Measurements from ENCODE around the gene ST3GAL6.

Gene ST3GAL6

GRCh38 chr3:98743071-98743470, 20.1 kb upstream of the ST3GAL6 start:
- Histone ChIP-seq H3K4me3 (ENCODE audit: low read depth, low read length, poor library complexity, severe bottlenecking) (no peak overlapping the region), H2AFZ (ENCODE audit: low read length) (no peak overlapping the region), H3K27me3 (ENCODE audit: insufficient read depth, low read length) (no peaks in the 10 kb centered on the region), H3K79me2 (ENCODE audit: insufficient read depth, low read length) (no peaks in the 10 kb centered on the region), H3K27ac (ENCODE audit: low read depth, low read length, poor library complexity, severe bottlenecking) (no peak overlapping the region), H4K20me1 (ENCODE audit: insufficient read depth, low read length) (no peaks in the 10 kb centered on the region), H3K9me2 (ENCODE audit: low read depth, low read length) (no peaks in the 10 kb centered on the region), H3F3A (ENCODE audit: insufficient read depth, low read length) (no peaks in the 10 kb centered on the region), H3K4me1 (ENCODE audit: insufficient read depth, low read length, severe bottlenecking) (no peaks in the 10 kb centered on the region), H3K9me3 (ENCODE audit: low read length) (no peaks in the 10 kb centered on the region), H3K9ac (ENCODE audit: low read length) (no peak overlapping the region), H3K4me2 (ENCODE audit: low read length) (no peak overlapping the region), H3K36me3 (ENCODE audit: insufficient read depth, low read length) (no peaks in the 10 kb centered on the region)
- TF ChIP-seq EZH2 (IDR thresholded peaks at IDR 0.05; ENCODE audit: borderline replicate concordance, low read length), result no peak
- TF ChIP-seq, protein P1, sequence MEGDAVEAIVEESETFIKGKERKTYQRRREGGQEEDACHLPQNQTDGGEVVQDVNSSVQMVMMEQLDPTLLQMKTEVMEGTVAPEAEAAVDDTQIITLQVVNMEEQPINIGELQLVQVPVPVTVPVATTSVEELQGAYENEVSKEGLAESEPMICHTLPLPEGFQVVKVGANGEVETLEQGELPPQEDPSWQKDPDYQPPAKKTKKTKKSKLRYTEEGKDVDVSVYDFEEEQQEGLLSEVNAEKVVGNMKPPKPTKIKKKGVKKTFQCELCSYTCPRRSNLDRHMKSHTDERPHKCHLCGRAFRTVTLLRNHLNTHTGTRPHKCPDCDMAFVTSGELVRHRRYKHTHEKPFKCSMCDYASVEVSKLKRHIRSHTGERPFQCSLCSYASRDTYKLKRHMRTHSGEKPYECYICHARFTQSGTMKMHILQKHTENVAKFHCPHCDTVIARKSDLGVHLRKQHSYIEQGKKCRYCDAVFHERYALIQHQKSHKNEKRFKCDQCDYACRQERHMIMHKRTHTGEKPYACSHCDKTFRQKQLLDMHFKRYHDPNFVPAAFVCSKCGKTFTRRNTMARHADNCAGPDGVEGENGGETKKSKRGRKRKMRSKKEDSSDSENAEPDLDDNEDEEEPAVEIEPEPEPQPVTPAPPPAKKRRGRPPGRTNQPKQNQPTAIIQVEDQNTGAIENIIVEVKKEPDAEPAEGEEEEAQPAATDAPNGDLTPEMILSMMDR (IDR thresholded peaks at IDR 0.05; ENCODE audit: low read length), result no peak

DNA sequence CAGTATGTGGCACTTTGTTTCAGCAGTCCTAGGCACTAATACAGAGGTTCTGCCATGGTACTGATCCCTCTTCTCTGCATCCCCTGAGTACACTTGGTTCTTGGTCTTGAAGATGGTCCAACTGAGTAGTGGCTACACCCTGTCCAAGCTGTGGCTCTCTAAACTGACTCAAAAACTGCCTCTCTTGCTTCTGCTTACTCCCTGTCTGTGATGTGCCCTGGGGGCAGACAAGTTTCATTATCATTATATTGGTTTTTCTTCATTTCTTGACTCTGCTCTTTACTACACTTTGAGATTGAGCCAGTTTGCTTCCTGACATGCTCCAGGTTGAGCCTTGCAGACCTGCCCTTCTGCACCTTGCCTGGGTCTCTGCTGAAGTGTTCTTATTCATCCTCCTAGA, 18.9 kb upstream of the ST3GAL6 start:
- H3K27me3 ChIP-seq (ENCODE audit: insufficient read depth, low read length), result no peaks in the 10 kb centered on the region
- no peaks in the 10 kb centered on the region for H3F3A ChIP-seq (ENCODE audit: insufficient read depth, low read length)
- no peak overlapping the region for H3K27ac ChIP-seq (ENCODE audit: low read depth, low read length, poor library complexity, severe bottlenecking)
- no peaks in the 10 kb centered on the region for H3K4me1 ChIP-seq (ENCODE audit: insufficient read depth, low read length, severe bottlenecking)
- no peaks in the 10 kb centered on the region for H3K9me3 ChIP-seq (ENCODE audit: low read length)
- no peak overlapping the region for H3K9ac ChIP-seq (ENCODE audit: low read length)
- H3K36me3 ChIP-seq (ENCODE audit: insufficient read depth, low read length), result no peaks in the 10 kb centered on the region
- no peaks in the 10 kb centered on the region for H3K9me2 ChIP-seq (ENCODE audit: low read depth, low read length)
- H3K4me3 ChIP-seq (ENCODE audit: low read depth, low read length, poor library complexity, severe bottlenecking), result no peak overlapping the region
- TF ChIP-seq, protein P1 (IDR thresholded peaks at IDR 0.05; ENCODE audit: low read length), result no peak
- no peak for TF ChIP-seq EZH2 (IDR thresholded peaks at IDR 0.05; ENCODE audit: borderline replicate concordance, low read length)
- no peak overlapping the region for H3K4me2 ChIP-seq (ENCODE audit: low read length)
- H2AFZ ChIP-seq (ENCODE audit: low read length), result no peak overlapping the region
- H4K20me1 ChIP-seq (ENCODE audit: insufficient read depth, low read length), result no peaks in the 10 kb centered on the region
- H3K79me2 ChIP-seq (ENCODE audit: insufficient read depth, low read length), result no peaks in the 10 kb centered on the region

- no peaks in the 10 kb centered on the region for H3K9me3 ChIP-seq (ENCODE audit: low read length)
- TF ChIP-seq, protein P1 (IDR thresholded peaks at IDR 0.05; ENCODE audit: low read length), result no peak
- no peak for TF ChIP-seq EZH2 (IDR thresholded peaks at IDR 0.05; ENCODE audit: borderline replicate concordance, low read length)
- H3K4me3 ChIP-seq (ENCODE audit: low read depth, low read length, poor library complexity, severe bottlenecking), result no peak overlapping the region
- no peak overlapping the region for H3K27ac ChIP-seq (ENCODE audit: low read depth, low read length, poor library complexity, severe bottlenecking)
- H4K20me1 ChIP-seq (ENCODE audit: insufficient read depth, low read length), result no peaks in the 10 kb centered on the region
- H2AFZ ChIP-seq (ENCODE audit: low read length), result no peak overlapping the region
- H3K9me2 ChIP-seq (ENCODE audit: low read depth, low read length), result no peaks in the 10 kb centered on the region
- no peaks in the 10 kb centered on the region for H3K36me3 ChIP-seq (ENCODE audit: insufficient read depth, low read length)
- H3F3A ChIP-seq (ENCODE audit: insufficient read depth, low read length), result no peaks in the 10 kb centered on the region
- H3K79me2 ChIP-seq (ENCODE audit: insufficient read depth, low read length), result no peaks in the 10 kb centered on the region
- no peaks in the 10 kb centered on the region for H3K27me3 ChIP-seq (ENCODE audit: insufficient read depth, low read length)
- H3K9ac ChIP-seq (ENCODE audit: low read length), result no peak overlapping the region
- H3K4me1 ChIP-seq (ENCODE audit: insufficient read depth, low read length, severe bottlenecking), result no peaks in the 10 kb centered on the region
- no peak overlapping the region for H3K4me2 ChIP-seq (ENCODE audit: low read length)
These were observed 17.4 kb upstream of the ST3GAL6 start for GRCh38 chr3:98745718-98746117.
